Liver (tissue), 9 donors: Measurements from ENCODE around the gene PRDM2. TPM values are rescaled to one million over a fixed set of nuclear protein-coding genes. Genes with fewer than 3 reads are reported as not detected.

Experiments
- DNase-seq: peaks from one replicate; pipeline ENCODE4 v3.0.0-alpha.2; 2017; ENCODE audit warnings: low spot score
- H3K27ac ChIP-seq, 2 donors: one replicate each; pipeline ENCODE4 v1.7.0; 2013; ENCODE audit warnings: inconsistent platforms in 2 of 2, low read length in 2 of 2, control low read depth in 1 of 2, low read depth in 1 of 2, mild to moderate bottlenecking in 1 of 2
- H3K27me3 ChIP-seq, 4 donors: one replicate each; pipeline versions ENCODE4 v1.6.1 to v1.7.0; 2013; ENCODE audit warnings: low read length in 3 of 4, inconsistent platforms in 1 of 4, mild to moderate bottlenecking in 1 of 4, moderate library complexity in 1 of 4; ENCODE audit not compliant: control insufficient read depth in 4 of 4, insufficient read depth in 4 of 4
- H3K36me3 ChIP-seq, 4 donors: one replicate each; pipeline versions ENCODE4 v1.6.1 to v1.7.0; 2013; ENCODE audit warnings: low read length in 3 of 4, mild to moderate bottlenecking in 3 of 4, low read depth in 1 of 4, moderate library complexity in 1 of 4; ENCODE audit not compliant: control insufficient read depth in 4 of 4, insufficient read depth in 3 of 4
- H3K4me1 ChIP-seq, 4 donors: one replicate each; pipeline versions ENCODE4 v1.6.1 to v1.7.0; 2013; ENCODE audit warnings: low read length in 3 of 4, mild to moderate bottlenecking in 3 of 4, moderate library complexity in 1 of 4; ENCODE audit not compliant: control insufficient read depth in 4 of 4, insufficient read depth in 4 of 4
- H3K4me3 ChIP-seq, 3 donors: one replicate each; pipeline versions ENCODE4 v1.6.1 to v1.7.0; 2013; ENCODE audit warnings: low read length in 3 of 3, control low read depth in 1 of 3, low read depth in 1 of 3, mild to moderate bottlenecking in 1 of 3
- H3K9ac ChIP-seq, 2 donors: one replicate each; pipeline ENCODE4 v1.7.0; 2013; ENCODE audit warnings: low read length in 2 of 2, mild to moderate bottlenecking in 2 of 2, moderate library complexity in 2 of 2, control low read depth in 1 of 2, low read depth in 1 of 2
- H3K9me3 ChIP-seq, 4 donors: one replicate each; pipeline versions ENCODE4 v1.6.1 to v1.7.0; 2013; ENCODE audit warnings: low read length in 3 of 4; ENCODE audit not compliant: control insufficient read depth in 4 of 4
- EGR1 ChIP-seq, 2 donors: IDR thresholded peaks; 2 replicates each; pipeline ENCODE4 v1.6.1; 2016 to 2018; ENCODE audit warnings: antibody characterized with exemption in 2 of 2, low read depth in 2 of 2
- FOXA1 ChIP-seq: IDR thresholded peaks from 2 replicates; pipeline ENCODE4 v1.6.1; 2016; ENCODE audit warnings: antibody characterized with exemption
- FOXA2 ChIP-seq: IDR thresholded peaks from 2 replicates; pipeline ENCODE4 v1.6.1; 2016; ENCODE audit warnings: antibody characterized with exemption
- GABPA ChIP-seq, 2 donors: IDR thresholded peaks in 1 of 2; conservative IDR thresholded peaks in 1 of 2; 2 replicates each; pipeline ENCODE4 v1.6.1; 2016; ENCODE audit warnings: antibody characterized with exemption in 2 of 2, mild to moderate bottlenecking in 1 of 2, moderate library complexity in 1 of 2
- HNF4A ChIP-seq, 2 donors: conservative IDR thresholded peaks; 2 replicates each; pipeline ENCODE4 v1.6.1; 2016; ENCODE audit warnings: antibody characterized with exemption in 2 of 2, mild to moderate bottlenecking in 2 of 2
- HNF4G ChIP-seq: IDR thresholded peaks from 2 replicates; pipeline ENCODE4 v1.6.1; 2016; ENCODE audit warnings: antibody characterized with exemption
- JUND ChIP-seq, 2 donors: IDR thresholded peaks; 2 replicates each; pipeline ENCODE4 v1.6.1; 2016; ENCODE audit warnings: antibody characterized with exemption in 2 of 2
- NR2F2 ChIP-seq: IDR thresholded peaks from 2 replicates; pipeline ENCODE4 v1.6.1; 2016; ENCODE audit warnings: antibody characterized with exemption
- RAD21 ChIP-seq, 2 donors: IDR thresholded peaks; 2 replicates each; pipeline ENCODE4 v1.6.1; 2016; ENCODE audit warnings: antibody characterized with exemption in 2 of 2, mild to moderate bottlenecking in 2 of 2
- RXRA ChIP-seq, 2 donors: IDR thresholded peaks; 2 replicates each; pipeline ENCODE4 v1.6.1; 2017 to 2018; ENCODE audit warnings: antibody characterized with exemption in 2 of 2, mild to moderate bottlenecking in 1 of 2
- SP1 ChIP-seq: IDR thresholded peaks from 2 replicates; pipeline ENCODE4 v1.6.1; 2018; ENCODE audit warnings: antibody characterized with exemption, mild to moderate bottlenecking
- TAF1 ChIP-seq: conservative IDR thresholded peaks from 2 replicates; pipeline ENCODE4 v1.6.1; 2016; ENCODE audit warnings: antibody characterized with exemption, mild to moderate bottlenecking
- YY1 ChIP-seq: IDR thresholded peaks from 2 replicates; pipeline ENCODE4 v1.6.1; 2016; ENCODE audit warnings: antibody characterized with exemption, mild to moderate bottlenecking
- WGBS: extraction: QIAGEN DNeasy Blood & Tissue Kit; methylation state at CpG from one replicate; pipeline ENCODE4 v1.1.7; 2013; 5-methylcytosine and 5-hydroxymethylcytosine counted together
- polyA plus RNA-seq, 2 donors: library from polyadenylated mRNA; stranded (reverse) in 1 of 2; unstranded in 1 of 2; fragments of 200-250 nt in 1 of 2; fragments of >200 nt in 1 of 2; fragmentation: Nextera tagmentation in 1 of 2; extraction: Ambion mirVana in 1 of 2; gene quantifications; one replicate each; pipeline versions ENCODE4 v1.2.1 to v1.2.3, GENCODE V29; 2013 to 2015
- total RNA-seq, 2 donors: library from RNA; depleted of rRNA; stranded (reverse); fragments of >200 nt; gene quantifications; one replicate each; pipeline ENCODE4 v1.2.3, GENCODE V29; 2014
- TF ChIP-seq, protein P1 (sequence below): IDR thresholded peaks from 2 replicates; pipeline ENCODE4 v1.6.1; 2016; ENCODE audit warnings: antibody characterized with exemption
- TF ChIP-seq, protein P2 (sequence below): IDR thresholded peaks from 2 replicates; pipeline ENCODE4 v1.6.1; 2016; ENCODE audit warnings: antibody characterized with exemption, mild to moderate bottlenecking
- TF ChIP-seq, protein P3 (sequence below): fragments of 150-350 bp; IDR thresholded peaks from 2 replicates; pipeline ENCODE4 v1.5.1; 2017; ENCODE audit warnings: improper control_type of control experiment, low read depth, low read length; ENCODE audit not compliant: missing input control
- TF ChIP-seq, protein P4 (sequence below): IDR thresholded peaks from 2 replicates; pipeline ENCODE4 v1.6.1; 2016; ENCODE audit warnings: antibody characterized with exemption
- TF ChIP-seq, protein P5 (sequence below): IDR thresholded peaks from 2 replicates; pipeline ENCODE4 v1.6.1; 2016; ENCODE audit warnings: antibody characterized with exemption
- donor health status: healthy.
- donor health status: healthy.
- donor health status: healthy.
- donor health status: healthy.
- donor health status: healthy.

The PRDM2 gene
- total and polyA plus RNA-seq, 4 donors: 4.5 to 13.9 (median 7.9) TPM

DNA sequence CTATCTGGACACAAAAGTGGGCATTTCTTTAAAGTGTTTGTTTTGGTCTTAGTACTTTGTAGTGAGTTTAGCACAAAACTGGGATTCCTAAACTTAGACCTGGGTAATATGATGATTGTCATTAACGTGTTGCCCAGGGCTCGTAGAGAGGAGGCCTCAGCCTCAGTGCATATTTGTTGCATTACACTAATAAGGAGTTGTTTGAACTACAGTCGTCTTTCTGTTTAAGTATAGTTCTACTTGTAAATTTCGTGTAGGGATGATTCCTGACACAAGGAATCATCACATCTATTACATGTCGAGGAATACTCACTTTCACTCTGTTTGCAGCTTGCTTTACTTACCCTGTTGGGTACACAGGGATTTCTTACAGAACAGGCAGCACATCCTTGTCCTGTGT is 85.0 kb downstream of the PRDM2 start:
- DNase-seq: no peak
- no peaks in the 10 kb centered on the region for H3K9me3 ChIP-seq
- H3K4me3 ChIP-seq: no peak overlapping the region
- H3K36me3 ChIP-seq: peaks cover 3 to 26% (median 12%) of the 10 kb centered on the region in 4 donors
- H3K27me3 ChIP-seq: no peaks in the 10 kb centered on the region
- H3K9ac ChIP-seq: no peak overlapping the region
- 91% methylated on average over 5 of the region's 5 CpGs for WGBS
- no peak overlapping the region for H3K27ac ChIP-seq
- no peaks in the 10 kb centered on the region for H3K4me1 ChIP-seq
- TF ChIP-seq, protein P1, sequence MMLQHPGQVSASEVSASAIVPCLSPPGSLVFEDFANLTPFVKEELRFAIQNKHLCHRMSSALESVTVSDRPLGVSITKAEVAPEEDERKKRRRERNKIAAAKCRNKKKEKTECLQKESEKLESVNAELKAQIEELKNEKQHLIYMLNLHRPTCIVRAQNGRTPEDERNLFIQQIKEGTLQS: no peak
- TF ChIP-seq, protein P2, sequence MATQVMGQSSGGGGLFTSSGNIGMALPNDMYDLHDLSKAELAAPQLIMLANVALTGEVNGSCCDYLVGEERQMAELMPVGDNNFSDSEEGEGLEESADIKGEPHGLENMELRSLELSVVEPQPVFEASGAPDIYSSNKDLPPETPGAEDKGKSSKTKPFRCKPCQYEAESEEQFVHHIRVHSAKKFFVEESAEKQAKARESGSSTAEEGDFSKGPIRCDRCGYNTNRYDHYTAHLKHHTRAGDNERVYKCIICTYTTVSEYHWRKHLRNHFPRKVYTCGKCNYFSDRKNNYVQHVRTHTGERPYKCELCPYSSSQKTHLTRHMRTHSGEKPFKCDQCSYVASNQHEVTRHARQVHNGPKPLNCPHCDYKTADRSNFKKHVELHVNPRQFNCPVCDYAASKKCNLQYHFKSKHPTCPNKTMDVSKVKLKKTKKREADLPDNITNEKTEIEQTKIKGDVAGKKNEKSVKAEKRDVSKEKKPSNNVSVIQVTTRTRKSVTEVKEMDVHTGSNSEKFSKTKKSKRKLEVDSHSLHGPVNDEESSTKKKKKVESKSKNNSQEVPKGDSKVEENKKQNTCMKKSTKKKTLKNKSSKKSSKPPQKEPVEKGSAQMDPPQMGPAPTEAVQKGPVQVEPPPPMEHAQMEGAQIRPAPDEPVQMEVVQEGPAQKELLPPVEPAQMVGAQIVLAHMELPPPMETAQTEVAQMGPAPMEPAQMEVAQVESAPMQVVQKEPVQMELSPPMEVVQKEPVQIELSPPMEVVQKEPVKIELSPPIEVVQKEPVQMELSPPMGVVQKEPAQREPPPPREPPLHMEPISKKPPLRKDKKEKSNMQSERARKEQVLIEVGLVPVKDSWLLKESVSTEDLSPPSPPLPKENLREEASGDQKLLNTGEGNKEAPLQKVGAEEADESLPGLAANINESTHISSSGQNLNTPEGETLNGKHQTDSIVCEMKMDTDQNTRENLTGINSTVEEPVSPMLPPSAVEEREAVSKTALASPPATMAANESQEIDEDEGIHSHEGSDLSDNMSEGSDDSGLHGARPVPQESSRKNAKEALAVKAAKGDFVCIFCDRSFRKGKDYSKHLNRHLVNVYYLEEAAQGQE: no peak
- TF ChIP-seq, protein P3, sequence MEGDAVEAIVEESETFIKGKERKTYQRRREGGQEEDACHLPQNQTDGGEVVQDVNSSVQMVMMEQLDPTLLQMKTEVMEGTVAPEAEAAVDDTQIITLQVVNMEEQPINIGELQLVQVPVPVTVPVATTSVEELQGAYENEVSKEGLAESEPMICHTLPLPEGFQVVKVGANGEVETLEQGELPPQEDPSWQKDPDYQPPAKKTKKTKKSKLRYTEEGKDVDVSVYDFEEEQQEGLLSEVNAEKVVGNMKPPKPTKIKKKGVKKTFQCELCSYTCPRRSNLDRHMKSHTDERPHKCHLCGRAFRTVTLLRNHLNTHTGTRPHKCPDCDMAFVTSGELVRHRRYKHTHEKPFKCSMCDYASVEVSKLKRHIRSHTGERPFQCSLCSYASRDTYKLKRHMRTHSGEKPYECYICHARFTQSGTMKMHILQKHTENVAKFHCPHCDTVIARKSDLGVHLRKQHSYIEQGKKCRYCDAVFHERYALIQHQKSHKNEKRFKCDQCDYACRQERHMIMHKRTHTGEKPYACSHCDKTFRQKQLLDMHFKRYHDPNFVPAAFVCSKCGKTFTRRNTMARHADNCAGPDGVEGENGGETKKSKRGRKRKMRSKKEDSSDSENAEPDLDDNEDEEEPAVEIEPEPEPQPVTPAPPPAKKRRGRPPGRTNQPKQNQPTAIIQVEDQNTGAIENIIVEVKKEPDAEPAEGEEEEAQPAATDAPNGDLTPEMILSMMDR: no peak
- TF ChIP-seq, protein P4, sequence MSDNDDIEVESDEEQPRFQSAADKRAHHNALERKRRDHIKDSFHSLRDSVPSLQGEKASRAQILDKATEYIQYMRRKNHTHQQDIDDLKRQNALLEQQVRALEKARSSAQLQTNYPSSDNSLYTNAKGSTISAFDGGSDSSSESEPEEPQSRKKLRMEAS: no peak
- TF ChIP-seq FOXA2 (no peak), HNF4G (no peak), YY1 (no peak), NR2F2 (no peak), FOXA1 (no peak), HNF4A (conservative IDR thresholded peaks at IDR 0.05) (no peak), SP1 (no peak), TAF1 (no peak), RAD21 (IDR thresholded peaks at IDR 0.05) (no peak), EGR1 (IDR thresholded peaks at IDR 0.05; ENCODE audit: low read depth in 2 of 2) (no peak), GABPA (IDR thresholded peaks at IDR 0.05 in 1 of 2, conservative IDR thresholded peaks at IDR 0.05 in 1 of 2) (no peak), RXRA (IDR thresholded peaks at IDR 0.05) (no peak), JUND (IDR thresholded peaks at IDR 0.05) (no peak)
- TF ChIP-seq, protein P5, sequence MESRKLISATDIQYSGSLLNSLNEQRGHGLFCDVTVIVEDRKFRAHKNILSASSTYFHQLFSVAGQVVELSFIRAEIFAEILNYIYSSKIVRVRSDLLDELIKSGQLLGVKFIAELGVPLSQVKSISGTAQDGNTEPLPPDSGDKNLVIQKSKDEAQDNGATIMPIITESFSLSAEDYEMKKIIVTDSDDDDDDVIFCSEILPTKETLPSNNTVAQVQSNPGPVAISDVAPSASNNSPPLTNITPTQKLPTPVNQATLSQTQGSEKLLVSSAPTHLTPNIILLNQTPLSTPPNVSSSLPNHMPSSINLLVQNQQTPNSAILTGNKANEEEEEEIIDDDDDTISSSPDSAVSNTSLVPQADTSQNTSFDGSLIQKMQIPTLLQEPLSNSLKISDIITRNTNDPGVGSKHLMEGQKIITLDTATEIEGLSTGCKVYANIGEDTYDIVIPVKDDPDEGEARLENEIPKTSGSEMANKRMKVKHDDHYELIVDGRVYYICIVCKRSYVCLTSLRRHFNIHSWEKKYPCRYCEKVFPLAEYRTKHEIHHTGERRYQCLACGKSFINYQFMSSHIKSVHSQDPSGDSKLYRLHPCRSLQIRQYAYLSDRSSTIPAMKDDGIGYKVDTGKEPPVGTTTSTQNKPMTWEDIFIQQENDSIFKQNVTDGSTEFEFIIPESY: no peak
